Testis (tissue), 2 donors: Measurements from ENCODE around the gene RGS10.

Source experiments
- CTCF ChIP-seq, 3 experiments: fragments of 450-650 bp in 2 of 3; fragments of 200-600 bp in 1 of 3; sonication (generic) in 1 of 3; IDR thresholded peaks; one replicate each; pipeline ENCODE4 v1.5.1; 2016 to 2019; ENCODE audit warnings: antibody characterized with exemption in 3 of 3, mild to moderate bottlenecking in 2 of 3, moderate library complexity in 1 of 3
- POLR2A ChIP-seq: fragments of 450-650 bp; IDR thresholded peaks from one replicate; pipeline ENCODE4 v1.6.1; 2017; ENCODE audit warnings: antibody characterized with exemption, mild to moderate bottlenecking, moderate library complexity

GRCh38 chr10:119502209-119502608 lies 40.3 kb downstream of the RGS10 start:
- TF ChIP-seq POLR2A (no peak), CTCF (IDR thresholded peaks at IDR 0.05) (no peak)
